ENCODE data around the gene EXD3. TPM values are rescaled to one million over a fixed set of nuclear protein-coding genes. Genes with fewer than 3 reads are reported as not detected.

The EXD3 gene
- total and polyA plus RNA-seq, 9 of the 15 experiments (the other 6 are each of a cell fraction or from before 2014, with no cell fraction given): 0.29 to 12.5 (median 3.9) TPM

GRCh38 chr9:137315581-137316011 lies 107.4 kb downstream of the EXD3 start:
- CTCF ChIA-PET (ENCODE audit: low intra/inter-chr PET ratio): no interaction called here
- intact Hi-C loops (cut with micrococcal nuclease): no loop called here

More at GRCh38 chr9:137315581-137316011, 107.4 kb downstream of the EXD3 start:
- Histone ChIP-seq H3K27me3 (ENCODE audit: control insufficient read depth in 2 of 2, insufficient read depth in 2 of 2, low read length in 2 of 2) (no peaks in the 10 kb centered on the region), H2AFZ (ENCODE audit: low read depth, low read length) (no peak overlapping the region), H3K27ac (ENCODE audit: extremely low read depth, low read depth, low read length) (peak overlapping the region; percentile 91; the same call in 1 of the 3 replicates), H3K4me2 (ENCODE audit: insufficient read depth, low read length) (no peak overlapping the region), H3K4me1 (replicated peaks in 1 of 2; ENCODE audit: control insufficient read depth in 2 of 2, insufficient read depth in 2 of 2, low read length in 2 of 2) (peaks cover 16 to 98% of the 10 kb centered on the region in 2 experiments), H3K9me1 (ENCODE audit: control insufficient read depth, insufficient read depth, low read length) (no peaks in the 10 kb centered on the region), H3K9ac (ENCODE audit: insufficient read depth in 1 of 2, low read depth in 2 of 2, low read length in 2 of 2) (peak overlapping the region in 1 of 2 experiments; percentile 71; a peak in 2 of 4 replicates), H3K79me2 (ENCODE audit: control insufficient read depth, insufficient read depth, low read length) (no peaks in the 10 kb centered on the region), H4K20me1 (replicated peaks; ENCODE audit: control insufficient read depth, insufficient read depth, low read length) (0 out of 2 replicates have a peak, but pooled peaks cover 5% of the 10 kb centered on the region), H3K4me3 (no peak overlapping the region), H3K9me3 (replicated peaks; ENCODE audit: control insufficient read depth, insufficient read depth, low read depth, low read length) (no peaks in the 10 kb centered on the region), H3K36me3 (ENCODE audit: control insufficient read depth, insufficient read depth, low read length) (no peaks in the 10 kb centered on the region)
- DNase-seq (ENCODE audit: extremely low read depth in 1 of 4, low spot score in 3 of 4) (no peak), ATAC-seq (no peak), FAIRE-seq (no peak)
- TF ChIP-seq PCBP1 (IDR thresholded peaks at IDR 0.05; ENCODE audit: low read depth, low read length, poor library complexity, severe bottlenecking) (no peak), HDGF (IDR thresholded peaks at IDR 0.05) (no peak), NKRF (IDR thresholded peaks at IDR 0.05; ENCODE audit: borderline replicate concordance) (no peak), ZNF316 (IDR thresholded peaks at IDR 0.05) (no peak)
- no TSS peak for BruUV-seq (replicated peaks)
- in situ Hi-C loops (cut with MboI): no loop called here
- POLR2A ChIA-PET: interaction anchor here (0.9 to 1.2 kb wide), 3 partner anchors 12 to 165 kb away, joined by 3 to 8 read pairs (median 6); partner anchors contain the start of gene NRARP
- 39% methylated on average over 4 of the region's 18 CpGs for WGBS (ENCODE audit: insufficient coverage, low coverage, missing lambda C conversion rate)
